Heart left ventricle (tissue), 16 donors: ENCODE results near the gene DAAM2. TPM values are rescaled to one million over a fixed set of nuclear protein-coding genes. Genes with fewer than 3 reads are reported as not detected.

Source experiments
- ATAC-seq, 4 donors: fragments of 200-7000 bp; cut with Tn5 transposase; one replicate each; pipeline ENCODE4 v1.9.1; 2020 to 2022; ENCODE audit warnings: moderate library complexity in 4 of 4, mild to moderate bottlenecking in 3 of 4, moderate number of reproducible peaks in 1 of 4
- DNase-seq, 5 donors: peaks; one replicate each; pipeline ENCODE4 v3.0.0-alpha.2; 2020
- H3K27ac ChIP-seq, 12 donors: fragments of 200-600 bp; sonication (generic) in 4 of 12; one replicate each; pipeline versions ENCODE4 v1.5.0 to v1.8.0; 2016 to 2022; ENCODE audit warnings: mild to moderate bottlenecking in 2 of 12
- H3K27me3 ChIP-seq, 9 donors: fragments of 200-600 bp; sonication (generic) in 2 of 9; one replicate each; pipeline versions ENCODE4 v1.5.1 to v1.8.0; 2016 to 2022; ENCODE audit warnings: mild to moderate bottlenecking in 3 of 9
- H3K36me3 ChIP-seq, 9 donors: fragments of 200-600 bp; sonication (generic) in 2 of 9; one replicate each; pipeline versions ENCODE4 v1.5.0 to v1.8.0; 2018 to 2022; ENCODE audit warnings: mild to moderate bottlenecking in 2 of 9
- H3K4me1 ChIP-seq, 12 donors: fragments of 200-600 bp; sonication (generic) in 4 of 12; one replicate each; pipeline versions ENCODE4 v1.5.0 to v1.8.0; 2016 to 2022; ENCODE audit warnings: mild to moderate bottlenecking in 3 of 12
- H3K4me3 ChIP-seq, 12 donors: fragments of 200-600 bp; sonication (generic) in 4 of 12; one replicate each; pipeline versions ENCODE4 v1.5.0 to v1.8.0; 2017 to 2022; ENCODE audit warnings: mild to moderate bottlenecking in 9 of 12, moderate library complexity in 4 of 12
- H3K9me3 ChIP-seq, 12 donors: fragments of 200-600 bp; sonication (generic) in 4 of 12; one replicate each; pipeline versions ENCODE4 v1.5.0 to v1.8.0; 2016 to 2022; ENCODE audit warnings: mild to moderate bottlenecking in 1 of 12
- CTCF ChIP-seq, 12 donors: fragments of 200-600 bp; sonication (generic) in 4 of 12; IDR thresholded peaks; one replicate each; pipeline versions ENCODE4 v1.5.0 to v1.8.0; 2018 to 2022; ENCODE audit warnings: antibody characterized with exemption in 12 of 12, mild to moderate bottlenecking in 5 of 12
- POLR2A ChIP-seq, 2 donors: fragments of 450-650 bp; IDR thresholded peaks; one replicate each; pipeline ENCODE4 v1.6.1; 2017; ENCODE audit warnings: antibody characterized with exemption in 2 of 2, mild to moderate bottlenecking in 2 of 2, moderate library complexity in 2 of 2
- WGBS, 4 donors: extraction: QIAGEN DNeasy Blood & Tissue Kit in 2 of 4; methylation state at CpG; one replicate each; pipeline versions ENCODE4 v1.1.5 to v1.1.7; 2013 to 2018; 5-methylcytosine and 5-hydroxymethylcytosine counted together
- intact Hi-C, 10 donors: fragments of 100-400 bp; cut with DNase I; formaldehyde crosslinking; loops; one replicate each; pipeline versions ENCODE4 v1.11.1 to v1.14.2; 2022
- polyA plus RNA-seq, 2 donors: library from polyadenylated mRNA; stranded (reverse); fragments of 200-250 nt; gene quantifications; one replicate each; pipeline ENCODE4 v1.2.3, GENCODE V29; 2013
- total RNA-seq, 9 donors: library from RNA; depleted of rRNA in 2 of 9; stranded (reverse); fragments of >200 nt in 2 of 9; fragmentation: NEBNext Ultra II Directional in 3 of 9; extraction: Animal tissue kit (Norgen Biotek cat#: 25700) in 3 of 9; gene quantifications; one replicate each; pipeline versions ENCODE4 v1.1.0 to v1.2.4, GENCODE V29; 2016 to 2023
- donor health status: ischemic (EF 13 %, LVEDD 7.1; RV severe dilation, severe dysfunction).
- donor health status: healthy with polysubstance abuse.
- donor health status: DM: no; HTN: yes; CAD: no.
- donor health status: DM: no; HTN: no; CAD: no.
- donor health status: ischemic (EF 25% LVEDD 6.9; RV normal size, moderate dysfunction).
- donor health status: ischemic (EF 25% LVEDD 5.7; RV mildly dilated, moderate dysfunction).
- donor health status: healthy.
- donor health status: DM: yes; HTN: yes; CAD: no.
- donor health status: ischemic (EF 35%, LVEDD 5.7; RV mildly dilated, moderate dysfunction).
- donor health status: nonischemic (EF 11% LVEDD 7.7; RV severe dilation, severe dysfunction).
- donor health status: DM: yes; HTN: yes; CAD: no.
- donor health status: PGD.
- donor health status: ischemic (EF 29% LVEDD 5.4; RV normal size, mild dysfunction).
- donor health status: nonischemic (EF 23%, LVEDD 6.1; RV moderate dilation, normal function).

The DAAM2 gene
- total and polyA plus RNA-seq, 11 donors, result 6.4 to 20.9 (median 13.6) TPM

- intact Hi-C loops, result no loop called here
- DNase-seq (no peak), ATAC-seq (no peak)
- 71 to 88% (median 86%) methylated on average over 2 of the region's 2 CpGs for WGBS, 4 donors
- Histone ChIP-seq H3K27ac (peak overlapping the region in 8 of 12 donors; percentile 15 to 69 (median 50)), H3K36me3 (no peaks in the 10 kb centered on the region), H3K27me3 (no peaks in the 10 kb centered on the region), H3K4me3 (no peak overlapping the region), H3K4me1 (peaks cover 0 to 27% (median 9%) of the 10 kb centered on the region in 12 donors), H3K9me3 (no peaks in the 10 kb centered on the region)
- no peak for TF ChIP-seq CTCF (IDR thresholded peaks at IDR 0.05)
- TF ChIP-seq POLR2A (IDR thresholded peaks at IDR 0.05), result no peak
Observed at GRCh38 chr6:39829331-39829730, 37.2 kb downstream of the DAAM2 start.

GRCh38 chr6:39830444-39830843 is 38.3 kb downstream of the DAAM2 start:
- intact Hi-C loops, result no loop called here
- no peaks in the 10 kb centered on the region for H3K9me3 ChIP-seq
- no peaks in the 10 kb centered on the region for H3K36me3 ChIP-seq
- H3K27me3 ChIP-seq, result no peaks in the 10 kb centered on the region
- peak overlapping the region in 8 of 12 donors; percentile 15 to 69 (median 60) for H3K27ac ChIP-seq
- H3K4me1 ChIP-seq, result peaks cover 0 to 22% (median 7%) of the 10 kb centered on the region in 12 donors
- no peak overlapping the region for H3K4me3 ChIP-seq
- ATAC-seq, result peak; percentile 47 to 73 (median 66)
- peak; percentile 65 to 79 (median 72) for DNase-seq
- no peak for TF ChIP-seq POLR2A (IDR thresholded peaks at IDR 0.05)
- TF ChIP-seq CTCF (IDR thresholded peaks at IDR 0.05), result no peak
- WGBS, 4 donors, result 44 to 71% (median 63%) methylated on average over 3 to 7 of the region's 7 CpGs

GRCh38 chr6:39831701-39832100 is 39.5 kb downstream of the DAAM2 start:
- DNase-seq, result no peak
- no peak overlapping the region for H3K4me3 ChIP-seq
- intact Hi-C loops, result no loop called here
- 84 to 93% (median 90%) methylated on average over 6 of the region's 6 CpGs for WGBS, 4 donors
- H3K4me1 ChIP-seq, result peaks cover 0 to 29% (median 7%) of the 10 kb centered on the region in 12 donors
- no peak overlapping the region for H3K27ac ChIP-seq
- H3K9me3 ChIP-seq, result no peaks in the 10 kb centered on the region
- no peak for ATAC-seq
- no peaks in the 10 kb centered on the region for H3K27me3 ChIP-seq
- no peaks in the 10 kb centered on the region for H3K36me3 ChIP-seq
- TF ChIP-seq CTCF (IDR thresholded peaks at IDR 0.05) (no peak), POLR2A (IDR thresholded peaks at IDR 0.05) (no peak)

GRCh38 chr6:39834278-39834677 is 42.1 kb downstream of the DAAM2 start:
- intact Hi-C loops, result no loop called here
- DNase-seq (no peak), ATAC-seq (no peak)
- TF ChIP-seq CTCF (IDR thresholded peaks at IDR 0.05) (no peak), POLR2A (IDR thresholded peaks at IDR 0.05) (no peak)
- H3K4me3 ChIP-seq, result no peak overlapping the region
- no peaks in the 10 kb centered on the region for H3K36me3 ChIP-seq
- H3K27ac ChIP-seq, result peak overlapping the region in 4 of 12 donors; percentile 0 to 29 (median 18)
- no peaks in the 10 kb centered on the region for H3K27me3 ChIP-seq
- 77 to 90% (median 82%) methylated on average over 4 of the region's 4 CpGs for WGBS, 4 donors
- peaks cover 0 to 33% (median 7%) of the 10 kb centered on the region in 12 donors for H3K4me1 ChIP-seq
- no peaks in the 10 kb centered on the region for H3K9me3 ChIP-seq
